ENCODE data around the gene ITFG1.
"Not testable (repeated sequence)": the region's sequence is repeated elsewhere in the genome, so short reads cannot be mapped to it uniquely, and the experiment has no call there.

The ITFG1 gene

GRCh38 chr16:47324309-47324708 is 136.6 kb downstream of the ITFG1 start:
- DNase-seq (ENCODE audit: low read depth in 2 of 2) = not testable (repeated sequence)

DNA sequence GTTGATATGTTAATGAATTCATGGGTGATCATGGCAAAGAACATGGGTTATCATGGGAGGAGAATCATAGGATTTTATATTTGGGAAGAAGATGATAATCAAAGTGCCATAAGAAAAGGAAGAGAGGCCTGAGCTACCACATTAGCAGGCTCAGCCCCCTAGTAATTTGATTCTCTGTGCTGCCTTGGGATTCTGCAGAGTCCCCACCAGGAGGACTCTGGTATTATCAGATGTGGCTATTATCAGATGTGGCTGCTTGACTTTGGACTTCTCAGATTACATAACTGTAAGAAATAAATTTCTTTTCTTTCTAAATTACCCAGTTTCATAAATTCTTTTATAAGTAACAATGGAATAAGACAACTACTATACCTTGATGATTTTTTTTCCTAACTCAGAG is 137.6 kb downstream of the ITFG1 start:
- DNase-seq (ENCODE audit: low read depth in 2 of 2) = no peak

GRCh38 chr16:47320546-47321310 is 140.1 kb downstream of the ITFG1 start:
- DNase-seq (ENCODE audit: low read depth in 2 of 2) = no peak

DNA sequence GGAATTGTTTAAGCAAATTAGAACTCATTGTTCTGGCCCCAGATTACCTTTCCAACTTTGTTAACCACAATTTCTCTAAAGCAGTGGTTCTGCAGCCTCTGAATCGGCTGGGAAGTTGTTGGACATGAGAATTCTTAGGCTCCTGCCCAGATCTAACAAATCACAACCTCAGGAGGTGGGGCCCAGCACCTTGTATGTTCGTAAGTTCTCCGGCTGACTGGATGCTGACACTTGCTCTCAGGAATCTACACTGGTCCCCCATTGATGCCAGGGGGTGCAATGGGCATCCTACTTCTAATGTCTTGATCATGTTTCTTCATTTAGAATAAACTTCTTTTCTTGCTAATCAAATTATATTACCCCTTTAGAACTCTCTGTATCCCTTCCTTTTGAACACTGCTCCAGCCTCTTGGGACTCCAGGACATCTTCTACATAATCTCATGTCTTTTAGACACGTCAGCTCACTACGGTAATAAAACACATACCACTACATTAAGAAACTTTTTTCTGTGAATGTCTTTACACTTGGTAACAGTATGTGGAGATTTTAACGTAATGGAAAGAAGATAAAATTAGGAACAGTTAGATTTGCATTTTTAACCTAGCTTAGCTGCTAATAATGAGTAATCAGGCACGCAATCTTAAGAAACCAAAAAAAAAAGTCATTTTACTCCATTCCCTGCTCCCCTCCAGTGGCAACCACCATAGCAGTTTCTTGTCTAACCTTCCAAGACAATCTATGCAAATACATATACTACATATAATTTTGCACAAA is 143.2 kb downstream of the ITFG1 start:
- no peak for DNase-seq (ENCODE audit: low read depth in 2 of 2)

DNA sequence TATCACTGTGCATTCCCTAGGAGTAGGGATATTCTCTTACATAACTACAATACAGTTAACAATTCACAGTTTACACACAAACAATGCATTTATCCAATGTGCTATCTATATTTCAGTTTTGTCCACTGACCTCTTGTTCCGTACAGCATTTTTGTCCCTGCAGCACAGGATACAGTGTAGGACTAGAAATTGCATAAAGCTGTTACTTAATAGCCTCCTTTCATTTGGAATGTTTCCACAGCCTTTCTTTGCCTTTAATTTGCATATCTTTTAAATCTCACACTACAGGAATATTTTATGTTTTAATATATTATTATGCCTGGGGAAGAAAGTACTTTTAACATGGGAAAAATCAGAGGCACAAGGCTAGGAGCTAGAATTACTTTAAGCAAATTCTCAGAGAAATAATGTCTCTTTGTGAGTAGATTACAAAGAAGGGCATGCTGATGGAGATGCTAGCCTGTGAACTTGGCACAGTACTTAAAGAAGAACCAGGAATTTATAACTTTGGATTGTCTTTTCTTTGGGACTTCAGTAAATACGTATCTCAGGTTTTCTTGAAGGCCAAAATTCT is 144.3 kb downstream of the ITFG1 start:
- no peak for DNase-seq (ENCODE audit: low read depth in 2 of 2)

- DNase-seq (ENCODE audit: low read depth in 2 of 2) = no peak
Observed at GRCh38 chr16:47311738-47312505, 148.9 kb downstream of the ITFG1 start.

- DNase-seq (ENCODE audit: low read depth in 2 of 2) = no peak
Observed at GRCh38 chr16:47310792-47311211, 150.1 kb downstream of the ITFG1 start.

DNA sequence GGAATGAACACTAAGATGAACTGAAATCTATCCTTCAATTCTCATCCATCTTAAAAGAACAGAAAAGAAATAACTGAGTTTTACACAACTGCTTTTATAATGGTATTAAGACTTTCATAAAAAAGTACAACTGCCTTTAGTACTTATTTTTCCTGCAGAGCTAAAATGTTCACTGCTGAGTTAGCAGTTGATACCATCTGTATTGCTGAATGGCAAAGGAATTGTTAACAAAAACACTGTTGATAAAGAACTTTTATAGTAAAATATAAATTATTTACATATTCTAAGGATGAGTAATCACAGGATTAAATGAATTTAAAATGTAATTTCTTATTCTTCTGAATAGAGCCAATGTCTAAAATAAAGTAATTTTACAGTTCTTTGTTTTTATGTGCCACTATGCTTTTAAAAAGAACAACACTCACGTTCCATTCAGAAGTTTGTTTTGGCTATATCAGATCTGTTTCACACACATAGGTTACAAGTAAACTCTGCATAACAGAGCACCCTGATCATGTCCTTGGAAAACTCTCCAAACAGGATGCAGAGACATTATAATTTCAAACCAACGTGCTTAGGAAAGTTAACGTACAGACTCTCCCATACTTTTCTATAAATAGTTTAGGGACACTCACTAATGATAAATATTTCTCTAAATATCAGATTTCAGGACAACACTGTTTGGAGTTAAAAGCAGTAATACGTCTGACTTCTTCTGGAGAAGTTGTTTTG is 151.1 kb downstream of the ITFG1 start:
- DNase-seq (ENCODE audit: low read depth in 2 of 2) = no peak

GRCh38 chr16:47308601-47309000 is 152.3 kb downstream of the ITFG1 start:
- no peak for DNase-seq (ENCODE audit: low read depth in 2 of 2)

DNA sequence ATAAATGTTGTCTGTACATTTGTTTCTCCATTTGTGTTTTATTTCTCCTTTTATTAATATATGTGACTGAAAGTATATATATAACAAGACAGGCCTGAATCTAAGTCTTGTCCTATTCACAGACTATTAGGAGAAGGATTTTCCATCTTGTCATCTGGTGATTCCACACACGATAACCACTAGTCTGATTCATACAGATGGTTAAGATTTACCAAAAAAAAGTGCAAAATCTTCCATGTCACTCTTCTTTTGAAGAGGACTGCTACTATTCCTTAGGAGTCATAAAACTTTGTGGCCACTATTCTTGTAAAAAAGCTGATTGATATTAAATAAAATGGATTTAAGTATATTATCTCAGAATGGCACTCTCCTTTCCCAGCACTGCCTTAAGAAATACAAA is 156.3 kb downstream of the ITFG1 start:
- no peak for DNase-seq (ENCODE audit: low read depth in 2 of 2)

GRCh38 chr16:47299587-47299986 is 161.3 kb downstream of the ITFG1 start:
- DNase-seq (ENCODE audit: low read depth in 2 of 2) = no peak

GRCh38 chr16:47284999-47285398 is 175.9 kb downstream of the ITFG1 start:
- DNase-seq (ENCODE audit: low read depth in 2 of 2) = no peak

DNA sequence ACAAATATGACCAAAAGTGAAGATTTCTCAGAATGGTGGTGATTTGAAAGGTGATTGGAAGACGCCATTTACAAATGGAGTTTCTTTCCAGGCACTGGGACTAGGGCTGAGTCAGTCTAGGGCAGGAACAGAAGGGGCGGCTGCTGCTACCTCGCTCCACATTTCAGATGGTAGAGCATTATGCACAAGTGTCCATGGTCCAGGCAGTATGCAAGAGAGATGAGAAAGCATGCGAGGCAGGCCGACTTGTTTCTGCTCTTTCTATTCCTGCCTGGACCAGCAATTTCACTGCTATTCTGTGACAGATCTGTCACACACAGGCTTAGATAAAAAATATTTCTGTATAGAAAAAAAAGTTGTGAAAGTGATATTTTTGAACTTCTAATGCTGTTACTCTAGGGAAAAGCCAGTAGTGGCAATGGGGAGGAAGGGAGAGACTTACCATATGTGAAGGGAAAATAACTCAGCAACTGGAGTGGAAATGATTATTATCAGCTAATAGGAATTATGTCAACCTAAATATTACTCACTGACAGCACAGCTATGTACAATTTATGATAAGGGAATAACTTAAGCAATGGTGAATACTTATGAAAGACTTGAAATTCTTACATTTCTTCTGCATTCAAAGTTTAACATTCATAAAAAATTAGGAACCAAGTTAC is 182.4 kb downstream of the ITFG1 start:
- DNase-seq (ENCODE audit: low read depth in 2 of 2) = no peak

DNA sequence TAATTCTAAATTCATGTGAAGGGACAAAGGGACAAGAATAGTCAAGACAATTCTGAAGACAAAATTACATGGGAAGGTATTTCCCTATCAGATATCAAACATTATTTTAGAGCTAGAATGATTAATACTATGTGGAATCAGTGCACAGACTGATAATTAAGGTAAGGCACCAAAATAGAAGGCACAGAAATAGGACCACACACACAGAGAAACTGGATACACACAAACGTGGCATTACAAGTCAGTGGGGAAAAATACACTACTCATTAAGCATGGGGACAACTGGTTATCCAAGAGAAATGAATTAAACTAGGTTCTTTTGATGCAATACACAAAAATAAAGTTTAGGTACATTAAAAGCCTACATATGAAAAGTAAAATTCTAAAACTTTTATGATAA is 184.3 kb downstream of the ITFG1 start:
- DNase-seq (ENCODE audit: low read depth in 2 of 2) = no peak

GRCh38 chr16:47262938-47263337 is 197.9 kb downstream of the ITFG1 start:
- DNase-seq (ENCODE audit: low read depth in 2 of 2) = no peak

- no peak for DNase-seq (ENCODE audit: low read depth in 2 of 2)
Observed at GRCh38 chr16:47260503-47260902, 200.4 kb downstream of the ITFG1 start.

GRCh38 chr16:47258874-47259461 is 201.9 kb downstream of the ITFG1 start:
- DNase-seq (ENCODE audit: low read depth in 2 of 2) = no peak

DNA sequence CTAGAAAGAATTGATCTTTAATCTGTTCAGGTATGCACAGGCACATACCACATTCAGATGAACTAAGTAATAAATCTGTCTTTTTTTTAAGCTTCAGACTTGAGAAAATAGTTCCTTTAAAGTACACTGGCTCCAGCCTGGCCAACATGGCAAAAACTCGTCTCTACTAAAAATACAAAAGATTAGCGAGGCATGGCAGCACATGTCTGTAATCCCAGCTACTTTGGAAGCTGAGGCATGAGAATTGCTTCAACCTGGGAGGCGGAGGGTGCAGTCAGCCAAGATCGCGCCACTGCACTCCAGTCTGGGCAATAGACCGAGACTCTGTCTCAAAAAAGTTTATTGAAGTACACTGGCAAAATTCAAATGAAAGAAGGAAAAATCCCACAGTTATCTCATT is 206.1 kb downstream of the ITFG1 start:
- no peak for DNase-seq (ENCODE audit: low read depth in 2 of 2)

DNA sequence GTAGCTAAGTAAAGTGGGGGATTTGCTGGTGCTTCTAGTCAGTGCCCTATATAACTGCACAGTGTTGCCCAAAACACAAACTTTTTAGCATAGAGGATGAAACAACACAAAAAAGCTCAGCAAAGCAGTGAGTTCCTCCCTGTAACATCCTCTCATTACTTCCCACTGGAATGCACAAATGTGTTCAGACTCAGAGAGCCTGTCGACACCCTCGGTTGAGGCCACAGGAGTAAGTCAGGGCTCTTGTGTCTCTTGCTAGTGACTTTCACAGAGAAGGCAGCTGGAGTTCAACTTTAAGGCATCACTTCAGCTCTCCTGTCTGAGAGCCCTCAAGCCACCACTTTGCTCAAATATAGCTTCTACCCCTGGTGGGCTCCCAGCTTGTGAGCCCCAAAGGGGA is 209.9 kb downstream of the ITFG1 start:
- DNase-seq (ENCODE audit: low read depth in 2 of 2) = no peak

- no peak for DNase-seq (ENCODE audit: low read depth in 2 of 2)
Observed at GRCh38 chr16:47247690-47248089, 213.2 kb downstream of the ITFG1 start.

GRCh38 chr16:47244206-47244605 is 216.7 kb downstream of the ITFG1 start:
- DNase-seq (ENCODE audit: low read depth in 2 of 2) = no peak

Data from fibroblast of skin of left biceps (primary cell).